Measurements from ENCODE around the gene MAPK7. TPM values are rescaled to one million over a fixed set of nuclear protein-coding genes. Genes with fewer than 3 reads are reported as not detected.

Gene MAPK7
- total RNA-seq, 3 donors from 2014 or later = 21.4 to 39.0 (median 22.7) TPM

- H3K27me3 ChIP-seq = no peaks in the 10 kb centered on the region
- TF ChIP-seq POLR2AphosphoS5 (IDR thresholded peaks at IDR 0.05) = no peak
- TF ChIP-seq, protein P1, sequence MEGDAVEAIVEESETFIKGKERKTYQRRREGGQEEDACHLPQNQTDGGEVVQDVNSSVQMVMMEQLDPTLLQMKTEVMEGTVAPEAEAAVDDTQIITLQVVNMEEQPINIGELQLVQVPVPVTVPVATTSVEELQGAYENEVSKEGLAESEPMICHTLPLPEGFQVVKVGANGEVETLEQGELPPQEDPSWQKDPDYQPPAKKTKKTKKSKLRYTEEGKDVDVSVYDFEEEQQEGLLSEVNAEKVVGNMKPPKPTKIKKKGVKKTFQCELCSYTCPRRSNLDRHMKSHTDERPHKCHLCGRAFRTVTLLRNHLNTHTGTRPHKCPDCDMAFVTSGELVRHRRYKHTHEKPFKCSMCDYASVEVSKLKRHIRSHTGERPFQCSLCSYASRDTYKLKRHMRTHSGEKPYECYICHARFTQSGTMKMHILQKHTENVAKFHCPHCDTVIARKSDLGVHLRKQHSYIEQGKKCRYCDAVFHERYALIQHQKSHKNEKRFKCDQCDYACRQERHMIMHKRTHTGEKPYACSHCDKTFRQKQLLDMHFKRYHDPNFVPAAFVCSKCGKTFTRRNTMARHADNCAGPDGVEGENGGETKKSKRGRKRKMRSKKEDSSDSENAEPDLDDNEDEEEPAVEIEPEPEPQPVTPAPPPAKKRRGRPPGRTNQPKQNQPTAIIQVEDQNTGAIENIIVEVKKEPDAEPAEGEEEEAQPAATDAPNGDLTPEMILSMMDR (IDR thresholded peaks at IDR 0.05) = no peak
- no peak for TF ChIP-seq POLR2A (IDR thresholded peaks at IDR 0.05)
- peak overlapping the region in 1 of 2 donors; percentile 29 for H3K27ac ChIP-seq
- no peak for DNase-seq (ENCODE audit: low spot score in 2 of 2)
- intact Hi-C loops (cut with DNase I; ENCODE audit: low total_unique reads) = no loop called here
- H3K4me1 ChIP-seq = no peaks in the 10 kb centered on the region
- no peaks in the 10 kb centered on the region for H3K9me3 ChIP-seq
- no peak overlapping the region for H3K4me3 ChIP-seq
- no peaks in the 10 kb centered on the region for H3K36me3 ChIP-seq
These were observed 23.9 kb downstream of the MAPK7 start for GRCh38 chr17:19402171-19402570.

- Histone ChIP-seq H3K27ac (peak overlapping the region in 1 of 2 donors; percentile 29), H3K4me3 (no peak overlapping the region), H3K27me3 (no peaks in the 10 kb centered on the region), H3K9me3 (no peaks in the 10 kb centered on the region), H3K36me3 (no peaks in the 10 kb centered on the region), H3K4me1 (no peaks in the 10 kb centered on the region)
- TF ChIP-seq, protein P1 (IDR thresholded peaks at IDR 0.05) = no peak
- TF ChIP-seq POLR2AphosphoS5 (IDR thresholded peaks at IDR 0.05) (no peak), POLR2A (IDR thresholded peaks at IDR 0.05) (no peak)
- DNase-seq (ENCODE audit: low spot score in 2 of 2) = no peak
- intact Hi-C loops (cut with DNase I; ENCODE audit: low total_unique reads) = no loop called here
These were observed 24.7 kb downstream of the MAPK7 start for GRCh38 chr17:19403021-19403420.

DNA sequence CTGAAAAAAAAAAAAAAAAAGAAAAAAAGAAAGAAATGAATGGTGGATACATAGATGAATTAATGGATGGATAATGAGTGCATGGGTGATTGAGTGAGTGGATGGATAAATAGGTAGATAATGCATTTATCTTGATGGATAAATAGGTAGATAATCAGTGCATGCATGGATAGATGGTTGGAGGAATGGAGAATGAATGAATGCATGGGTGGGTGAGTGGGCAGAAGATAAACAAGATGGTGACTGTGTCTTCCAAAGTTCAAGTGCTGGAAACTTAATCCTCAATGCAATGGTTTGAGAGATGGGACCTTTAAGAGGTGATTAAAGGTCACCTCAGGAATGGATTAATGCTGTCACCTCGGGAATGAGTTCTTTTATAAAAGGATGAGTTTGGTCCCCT, 26.0 kb downstream of the MAPK7 start:
- Histone ChIP-seq H3K9me3 (no peaks in the 10 kb centered on the region), H3K27ac (no peak overlapping the region), H3K4me1 (no peaks in the 10 kb centered on the region), H3K4me3 (no peak overlapping the region), H3K27me3 (no peaks in the 10 kb centered on the region), H3K36me3 (no peaks in the 10 kb centered on the region)
- TF ChIP-seq, protein P1 (IDR thresholded peaks at IDR 0.05) = no peak
- TF ChIP-seq POLR2A (IDR thresholded peaks at IDR 0.05) = no peak
- no peak for DNase-seq (ENCODE audit: low spot score in 2 of 2)
- intact Hi-C loops (cut with DNase I; ENCODE audit: low total_unique reads) = no loop called here

DNA sequence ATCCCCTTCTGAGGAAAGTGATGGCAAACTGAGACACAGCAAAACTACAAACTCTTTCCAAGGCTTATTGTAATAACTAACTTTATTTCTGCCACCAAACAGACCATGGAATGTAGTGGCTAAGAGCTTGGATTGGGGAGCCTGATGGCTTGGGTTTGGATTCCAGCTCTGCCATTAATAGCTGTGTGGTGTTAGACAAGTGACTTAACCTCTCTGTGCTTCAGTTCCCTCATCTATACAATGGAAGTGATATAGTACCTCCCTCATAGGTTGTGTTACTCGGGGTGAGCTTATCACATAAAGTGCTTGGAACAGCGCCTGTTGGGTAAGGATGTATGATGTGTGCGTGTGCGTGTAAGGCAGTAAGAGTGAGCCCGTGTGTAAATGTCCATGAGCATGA, 26.8 kb downstream of the MAPK7 start:
- Histone ChIP-seq H3K36me3 (no peaks in the 10 kb centered on the region), H3K27ac (no peak overlapping the region), H3K4me1 (no peaks in the 10 kb centered on the region), H3K27me3 (no peaks in the 10 kb centered on the region), H3K4me3 (no peak overlapping the region), H3K9me3 (no peaks in the 10 kb centered on the region)
- intact Hi-C loops (cut with DNase I; ENCODE audit: low total_unique reads) = no loop called here
- TF ChIP-seq POLR2A (IDR thresholded peaks at IDR 0.05) (no peak), POLR2AphosphoS5 (IDR thresholded peaks at IDR 0.05) (no peak)
- TF ChIP-seq, protein P1 (IDR thresholded peaks at IDR 0.05) = no peak
- DNase-seq (ENCODE audit: low spot score in 2 of 2) = no peak

DNA sequence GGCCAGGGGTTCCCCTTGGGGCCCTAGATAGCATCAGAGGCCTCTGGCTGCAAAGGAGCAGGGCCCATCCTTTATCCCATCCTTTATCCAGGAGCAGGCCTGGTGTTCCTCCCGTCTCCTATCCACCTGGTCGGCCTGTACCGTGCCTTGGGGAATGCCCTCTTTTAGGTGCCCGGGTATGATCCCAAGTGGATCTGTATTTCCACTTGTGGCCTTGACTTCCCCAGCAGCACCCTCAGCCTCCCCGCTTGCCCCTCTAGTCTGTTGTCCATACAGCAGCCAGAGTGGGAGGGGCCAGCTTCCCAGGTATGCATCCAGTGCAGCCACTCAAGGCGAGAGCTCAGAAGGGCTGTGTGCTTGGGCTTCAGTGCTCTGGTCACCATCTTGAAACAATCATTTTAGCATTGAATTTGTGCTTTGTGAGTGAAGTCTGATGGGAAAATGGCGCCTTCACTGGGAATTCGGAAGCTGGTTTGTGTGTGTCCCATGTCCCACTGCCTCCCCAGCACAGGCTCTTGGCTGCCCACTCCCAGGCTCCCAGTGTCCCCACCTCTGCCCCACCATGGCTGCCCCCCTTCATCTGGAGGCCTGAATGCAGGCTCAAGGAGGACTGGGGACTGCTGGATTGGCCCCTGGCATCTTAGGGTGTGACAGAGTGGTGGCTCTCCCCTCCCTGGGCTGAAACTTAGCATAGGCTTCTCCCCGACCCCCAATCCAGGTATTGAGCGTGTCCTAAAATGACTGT, 29.5 kb downstream of the MAPK7 start:
- Histone ChIP-seq H3K27me3 (no peaks in the 10 kb centered on the region), H3K4me1 (no peaks in the 10 kb centered on the region), H3K36me3 (no peaks in the 10 kb centered on the region), H3K9me3 (no peaks in the 10 kb centered on the region), H3K4me3 (no peak overlapping the region), H3K27ac (no peak overlapping the region)
- intact Hi-C loops (cut with DNase I; ENCODE audit: low total_unique reads) = no loop called here
- no peak for DNase-seq (ENCODE audit: low spot score in 2 of 2)
- TF ChIP-seq, protein P1 (IDR thresholded peaks at IDR 0.05) = no peak
- TF ChIP-seq POLR2A (IDR thresholded peaks at IDR 0.05) = no peak
- TF ChIP-seq POLR2AphosphoS5 (IDR thresholded peaks at IDR 0.05) = no peak

Data from breast epithelium (tissue), 4 donors.